SU-DHL-6 (cell line): ENCODE results near the gene SCLT1.

Source experiments
- H2AFZ ChIP-seq: fragments of 200-600 bp; sonication (generic); 2 replicates; pipeline ENCODE4 v1.6.1; 2014; ENCODE audit warnings: low read depth, mild to moderate bottlenecking, moderate library complexity, mixed read lengths, antibody characterized with exemption, low read length; ENCODE audit not compliant: severe bottlenecking
- H3F3A ChIP-seq: fragments of 200-600 bp; shearing (Covaris generic); 2 replicates; pipeline ENCODE4 v1.6.0; 2016; ENCODE audit warnings: antibody characterized with exemption, mild to moderate bottlenecking; ENCODE audit not compliant: insufficient read depth
- H3K27ac ChIP-seq: fragments of 200-600 bp; sonication (generic); 2 replicates; pipeline ENCODE4 v1.5.1; 2016; ENCODE audit warnings: low read depth, mild to moderate bottlenecking, low read length, moderate library complexity, mixed read lengths
- H3K27me3 ChIP-seq: fragments of 200-600 bp; sonication (generic), shearing (Covaris generic); 2 replicates; pipeline ENCODE4 v1.6.0; 2014; ENCODE audit warnings: mild to moderate bottlenecking, low read length
- H3K36me3 ChIP-seq: fragments of 200-600 bp; sonication (generic); 2 replicates; pipeline ENCODE4 v1.6.1; 2014; ENCODE audit warnings: mild to moderate bottlenecking, low read length, mixed read lengths
- H3K4me2 ChIP-seq: fragments of 300-600, 200-600 bp; shearing (Covaris generic), sonication (generic); 2 replicates; pipeline ENCODE4 v1.6.0; 2014; ENCODE audit warnings: low read length, low read depth, mild to moderate bottlenecking; ENCODE audit not compliant: poor library complexity, severe bottlenecking
- H3K4me3 ChIP-seq: fragments of 200-600 bp; sonication (generic); 2 replicates; pipeline ENCODE4 v1.5.1; 2014; ENCODE audit warnings: antibody characterized with exemption, low read length, mild to moderate bottlenecking, mixed read lengths; ENCODE audit not compliant: insufficient read depth, poor library complexity, severe bottlenecking
- H3K79me2 ChIP-seq: fragments of 200-600 bp; sonication (generic); 2 replicates; pipeline ENCODE4 v1.6.1; 2014; ENCODE audit warnings: mild to moderate bottlenecking, low read length, moderate library complexity; ENCODE audit not compliant: insufficient read depth
- H3K9ac ChIP-seq: fragments of 200-600 bp; sonication (generic); 2 replicates; pipeline ENCODE4 v1.7.0; 2014; ENCODE audit warnings: mild to moderate bottlenecking, low read length
- H3K9me2 ChIP-seq: fragments of 200-600 bp; sonication (generic); replicated peaks from 2 replicates; pipeline ENCODE4 v1.6.1; 2014; ENCODE audit warnings: low read length; ENCODE audit not compliant: insufficient read depth
- H3K9me3 ChIP-seq: fragments of 200-600 bp; sonication (generic); 2 replicates; pipeline ENCODE4 v1.6.1; 2014; ENCODE audit warnings: low read length, mixed read lengths; ENCODE audit not compliant: insufficient read depth
- H4K20me1 ChIP-seq: fragments of 200-600 bp; sonication (generic); 2 replicates; pipeline ENCODE4 v1.6.1; 2014; ENCODE audit warnings: low read depth, mild to moderate bottlenecking, antibody characterized with exemption, low read length, moderate library complexity, mixed read lengths
- CTCF ChIP-seq: fragments of 200-600 bp; sonication (generic); IDR thresholded peaks from one replicate; pipeline ENCODE4 v1.5.1; 2017; ENCODE audit warnings: antibody characterized with exemption, mild to moderate bottlenecking, low read length, moderate library complexity; ENCODE audit not compliant: insufficient read depth, poor library complexity, severe bottlenecking
- EZH2phosphoT487 ChIP-seq: fragments of 200-600 bp; sonication (generic), shearing (Covaris generic); conservative IDR thresholded peaks from 2 replicates; pipeline ENCODE4 v1.6.1; 2018; ENCODE audit warnings: mild to moderate bottlenecking, antibody characterized with exemption, low read length, moderate library complexity, mixed read lengths

Gene SCLT1

GRCh38 chr4:128917781-128918180, 175.6 kb downstream of the SCLT1 start:
- H2AFZ ChIP-seq = no peak overlapping the region
- no peak overlapping the region for H3K9ac ChIP-seq
- H3K79me2 ChIP-seq = no peaks in the 10 kb centered on the region
- TF ChIP-seq EZH2phosphoT487 = no peak
- no peak for TF ChIP-seq CTCF
- H3K9me3 ChIP-seq = no peaks in the 10 kb centered on the region
- H3K36me3 ChIP-seq = no peaks in the 10 kb centered on the region
- no peak overlapping the region for H3K4me3 ChIP-seq
- H3K27me3 ChIP-seq = no peaks in the 10 kb centered on the region
- no peaks in the 10 kb centered on the region for H3F3A ChIP-seq
- H3K27ac ChIP-seq = no peak overlapping the region
- H3K9me2 ChIP-seq = no peaks in the 10 kb centered on the region
- H4K20me1 ChIP-seq = no peaks in the 10 kb centered on the region
- H3K4me2 ChIP-seq = no peak overlapping the region

GRCh38 chr4:128916832-128917231, 176.5 kb downstream of the SCLT1 start:
- Histone ChIP-seq H3K36me3 (no peaks in the 10 kb centered on the region), H4K20me1 (no peaks in the 10 kb centered on the region), H3K4me2 (no peak overlapping the region), H3F3A (no peaks in the 10 kb centered on the region), H3K9me3 (no peaks in the 10 kb centered on the region), H3K27ac (no peak overlapping the region), H3K9ac (no peak overlapping the region), H3K27me3 (no peaks in the 10 kb centered on the region), H3K79me2 (no peaks in the 10 kb centered on the region), H3K9me2 (no peaks in the 10 kb centered on the region), H3K4me3 (no peak overlapping the region), H2AFZ (no peak overlapping the region)
- no peak for TF ChIP-seq CTCF
- no peak for TF ChIP-seq EZH2phosphoT487

- no peak overlapping the region for H2AFZ ChIP-seq
- no peaks in the 10 kb centered on the region for H4K20me1 ChIP-seq
- no peaks in the 10 kb centered on the region for H3K9me3 ChIP-seq
- H3K79me2 ChIP-seq = no peaks in the 10 kb centered on the region
- no peak overlapping the region for H3K4me3 ChIP-seq
- H3K4me2 ChIP-seq = no peak overlapping the region
- no peaks in the 10 kb centered on the region for H3K27me3 ChIP-seq
- TF ChIP-seq EZH2phosphoT487 (no peak), CTCF (no peak)
- H3K27ac ChIP-seq = no peak overlapping the region
- no peak overlapping the region for H3K9ac ChIP-seq
- H3K36me3 ChIP-seq = no peaks in the 10 kb centered on the region
- no peaks in the 10 kb centered on the region for H3K9me2 ChIP-seq
- H3F3A ChIP-seq = no peaks in the 10 kb centered on the region
These were observed 177.8 kb downstream of the SCLT1 start for GRCh38 chr4:128915544-128915943.

GRCh38 chr4:128913228-128913627, 180.1 kb downstream of the SCLT1 start:
- no peaks in the 10 kb centered on the region for H3K27me3 ChIP-seq
- H3K9me2 ChIP-seq = no peaks in the 10 kb centered on the region
- H3F3A ChIP-seq = no peaks in the 10 kb centered on the region
- H3K9me3 ChIP-seq = no peaks in the 10 kb centered on the region
- TF ChIP-seq CTCF (no peak), EZH2phosphoT487 (no peak)
- H3K4me3 ChIP-seq = no peak overlapping the region
- no peak overlapping the region for H2AFZ ChIP-seq
- no peaks in the 10 kb centered on the region for H4K20me1 ChIP-seq
- no peaks in the 10 kb centered on the region for H3K36me3 ChIP-seq
- no peaks in the 10 kb centered on the region for H3K79me2 ChIP-seq
- no peak overlapping the region for H3K27ac ChIP-seq
- no peak overlapping the region for H3K4me2 ChIP-seq
- no peak overlapping the region for H3K9ac ChIP-seq
